NT2/D1 (cell line): ENCODE data around the gene METTL26.

Source experiments
- SUZ12 ChIP-seq: IDR thresholded peaks from 2 replicates; pipeline ENCODE4 v1.6.1; 2011; ENCODE audit not compliant: insufficient read length, insufficient read depth; ENCODE audit errors: extremely low read depth
- YY1 ChIP-seq: IDR thresholded peaks from 2 replicates; pipeline ENCODE4 v1.6.1; 2011; ENCODE audit not compliant: insufficient read length, insufficient read depth
- ZNF274 ChIP-seq: IDR thresholded peaks from 2 replicates; pipeline ENCODE4 v1.6.1; 2011; ENCODE audit warnings: mild to moderate bottlenecking, low read depth, low read length

DNA sequence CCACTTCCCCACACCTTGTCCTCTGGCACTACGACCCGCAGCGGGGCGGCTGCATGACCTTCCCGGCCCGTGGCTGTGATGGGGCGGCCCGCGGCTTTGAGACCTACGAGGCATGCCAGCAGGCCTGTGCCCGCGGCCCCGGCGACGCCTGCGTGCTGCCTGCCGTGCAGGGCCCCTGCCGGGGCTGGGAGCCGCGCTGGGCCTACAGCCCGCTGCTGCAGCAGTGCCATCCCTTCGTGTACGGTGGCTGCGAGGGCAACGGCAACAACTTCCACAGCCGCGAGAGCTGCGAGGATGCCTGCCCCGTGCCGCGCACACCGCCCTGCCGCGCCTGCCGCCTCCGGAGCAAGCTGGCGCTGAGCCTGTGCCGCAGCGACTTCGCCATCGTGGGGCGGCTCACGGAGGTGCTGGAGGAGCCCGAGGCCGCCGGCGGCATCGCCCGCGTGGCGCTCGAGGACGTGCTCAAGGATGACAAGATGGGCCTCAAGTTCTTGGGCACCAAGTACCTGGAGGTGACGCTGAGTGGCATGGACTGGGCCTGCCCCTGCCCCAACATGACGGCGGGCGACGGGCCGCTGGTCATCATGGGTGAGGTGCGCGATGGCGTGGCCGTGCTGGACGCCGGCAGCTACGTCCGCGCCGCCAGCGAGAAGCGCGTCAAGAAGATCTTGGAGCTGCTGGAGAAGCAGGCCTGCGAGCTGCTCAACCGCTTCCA is 2.6 kb downstream of the METTL26 start:
- no peak for TF ChIP-seq ZNF274
- TF ChIP-seq YY1: no peak
- no peak for TF ChIP-seq SUZ12
